NCI-H524 (cell line): ENCODE data around the gene IRF2.

Experiments used
- DNase-seq, 2 experiments: peaks; one replicate each; lab custom pipeline; 2025; lab: John Stamatoyannopoulos, UW

Gene IRF2

GRCh38 chr4:184368290-184368689 lies 106.1 kb downstream of the IRF2 start:
- no peak for DNase-seq

GRCh38 chr4:184364100-184364921 lies 110.0 kb downstream of the IRF2 start:
- no peak for DNase-seq

- DNase-seq: no peak
These were observed 111.1 kb downstream of the IRF2 start for GRCh38 chr4:184363258-184363657.

- no peak for DNase-seq
These were observed 112.0 kb downstream of the IRF2 start for GRCh38 chr4:184362396-184362795.

- DNase-seq: no peak
These were observed 112.9 kb downstream of the IRF2 start for GRCh38 chr4:184361443-184361842.

- no peak for DNase-seq
These were observed 114.5 kb downstream of the IRF2 start for GRCh38 chr4:184359888-184360287.

GRCh38 chr4:184358521-184359232 lies 115.7 kb downstream of the IRF2 start:
- no peak for DNase-seq

- DNase-seq: no peak
These were observed 116.6 kb downstream of the IRF2 start for GRCh38 chr4:184357772-184358171.

- no peak for DNase-seq
These were observed 117.2 kb downstream of the IRF2 start for GRCh38 chr4:184357165-184357564.

- DNase-seq: no peak
These were observed 118.0 kb downstream of the IRF2 start for GRCh38 chr4:184356366-184356765.

- no peak for DNase-seq
These were observed 118.5 kb downstream of the IRF2 start for GRCh38 chr4:184355857-184356256.

- no peak for DNase-seq
These were observed 119.2 kb downstream of the IRF2 start for GRCh38 chr4:184355111-184355604.

- no peak for DNase-seq
These were observed 121.5 kb downstream of the IRF2 start for GRCh38 chr4:184352891-184353290.

- DNase-seq: no peak
These were observed 122.5 kb downstream of the IRF2 start for GRCh38 chr4:184351560-184352451.

- DNase-seq: no peak
These were observed 123.4 kb downstream of the IRF2 start for GRCh38 chr4:184350964-184351363.

GRCh38 chr4:184350213-184350817 lies 124.0 kb downstream of the IRF2 start:
- DNase-seq: no peak

GRCh38 chr4:184349283-184350039 lies 124.9 kb downstream of the IRF2 start:
- DNase-seq: no peak

- no peak for DNase-seq
These were observed 125.8 kb downstream of the IRF2 start for GRCh38 chr4:184348311-184349233.

GRCh38 chr4:184347251-184348239 lies 126.8 kb downstream of the IRF2 start:
- DNase-seq: peak in 1 of 2 experiments; percentile 33
